Spleen (tissue), 11 donors: ENCODE data around the gene DNAJC18. TPM values are rescaled to one million over a fixed set of nuclear protein-coding genes. Genes with fewer than 3 reads are reported as not detected.

ENCODE experiments used
- DNase-seq: peaks from one replicate; pipeline ENCODE4 v3.0.0-alpha.2; 2020
- H3K27ac ChIP-seq, 8 donors: fragments of 200-600 bp; sonication (generic) in 7 of 8; 1 replicate in 4 of 8; 2 replicates in 4 of 8; pipeline versions ENCODE4 v1.5.0 to v1.8.0; 2016 to 2021; ENCODE audit warnings: inconsistent platforms in 4 of 8, mild to moderate bottlenecking in 4 of 8, moderate library complexity in 1 of 8
- H3K27me3 ChIP-seq, 7 donors: fragments of 200-600 bp; sonication (generic) in 6 of 7; replicated peaks in 1 of 7; 1 replicate in 4 of 7; 2 replicates in 3 of 7; pipeline versions ENCODE4 v1.5.0 to v1.8.0; 2016 to 2021; ENCODE audit warnings: inconsistent platforms in 3 of 7, mild to moderate bottlenecking in 1 of 7
- H3K36me3 ChIP-seq, 6 donors: fragments of 200-600 bp; sonication (generic) in 5 of 6; 1 replicate in 4 of 6; 2 replicates in 2 of 6; pipeline versions ENCODE4 v1.5.0 to v1.8.0; 2016 to 2021; ENCODE audit warnings: inconsistent platforms in 2 of 6
- H3K4me1 ChIP-seq, 6 donors: fragments of 200-600 bp; sonication (generic) in 5 of 6; 1 replicate in 3 of 6; 2 replicates in 3 of 6; pipeline versions ENCODE4 v1.5.0 to v1.8.0; 2016 to 2021; ENCODE audit warnings: inconsistent platforms in 3 of 6
- H3K4me3 ChIP-seq, 8 donors: fragments of 200-600 bp; sonication (generic) in 7 of 8; 1 replicate in 4 of 8; 2 replicates in 4 of 8; pipeline versions ENCODE4 v1.5.0 to v1.8.0; 2016 to 2021; ENCODE audit warnings: inconsistent platforms in 4 of 8, mild to moderate bottlenecking in 4 of 8, moderate library complexity in 2 of 8
- H3K9me3 ChIP-seq, 8 donors: fragments of 200-600 bp; sonication (generic) in 7 of 8; 1 replicate in 4 of 8; 2 replicates in 4 of 8; pipeline versions ENCODE4 v1.5.0 to v1.8.0; 2016 to 2021; ENCODE audit warnings: inconsistent platforms in 4 of 8
- CTCF ChIP-seq, 11 experiments: fragments of 200-600 bp in 7 of 11; fragments of 450-650 bp in 4 of 11; sonication (generic) in 4 of 11; IDR thresholded peaks in 8 of 11; conservative IDR thresholded peaks in 3 of 11; 1 replicate in 7 of 11; 2 replicates in 4 of 11; pipeline versions ENCODE4 v1.4.0 to v1.8.0; 2016 to 2021; ENCODE audit warnings: antibody characterized with exemption in 11 of 11, inconsistent platforms in 4 of 11, mild to moderate bottlenecking in 1 of 11
- POLR2A ChIP-seq, 3 donors: fragments of 450-650 bp; IDR thresholded peaks; one replicate each; pipeline ENCODE4 v1.5.1; 2017; ENCODE audit warnings: antibody characterized with exemption in 3 of 3, mild to moderate bottlenecking in 1 of 3
- POLR2AphosphoS5 ChIP-seq, 3 donors: sonication (generic); formaldehyde crosslinking; IDR thresholded peaks; one replicate each; pipeline ENCODE4 v1.5.1; 2017; ENCODE audit warnings: antibody characterized with exemption in 3 of 3
- WGBS, 5 donors: extraction: QIAGEN DNeasy Blood & Tissue Kit in 3 of 5; methylation state at CpG; one replicate each; pipeline versions ENCODE4 v1.1.5 to v1.1.7; 2013 to 2018; 5-methylcytosine and 5-hydroxymethylcytosine counted together
- intact Hi-C: fragments of 100-400 bp; cut with DNase I; formaldehyde crosslinking; loops from one replicate; pipeline ENCODE4 v1.15.0; 2023; ENCODE audit warnings: low total_unique reads
- polyA plus RNA-seq, 3 donors: library from polyadenylated mRNA; stranded (reverse); fragments of 200-250 nt; gene quantifications; one replicate each; pipeline ENCODE4 v1.2.1, GENCODE V29; 2013
- total RNA-seq, 7 donors: library from RNA; depleted of rRNA in 3 of 7; stranded (reverse); fragments of >200 nt in 3 of 7; fragmentation: NEBNext Ultra II Directional in 4 of 7; extraction: Animal tissue kit (Norgen Biotek cat#: 25700) in 4 of 7; gene quantifications; one replicate each; pipeline versions ENCODE4 v1.1.0 to v1.2.1, GENCODE V29; 2016 to 2021
- donor health status: healthy with polysubstance abuse.
- donor health status: DM: no; HTN: no; CAD: no; lungs with moderate emphysema.
- donor health status: DM: no; HTN: no; CAD: no.
- donor health status: Bipolar disorder and iron deficiency.
- donor health status: healthy.
- donor health status: DM: no; HTN: no; CAD: no.
- donor health status: DM: yes; HTN: yes; CAD: no.

The DNAJC18 gene
- total and polyA plus RNA-seq, 10 donors: 1.3 to 10.8 (median 7.1) TPM

DNA sequence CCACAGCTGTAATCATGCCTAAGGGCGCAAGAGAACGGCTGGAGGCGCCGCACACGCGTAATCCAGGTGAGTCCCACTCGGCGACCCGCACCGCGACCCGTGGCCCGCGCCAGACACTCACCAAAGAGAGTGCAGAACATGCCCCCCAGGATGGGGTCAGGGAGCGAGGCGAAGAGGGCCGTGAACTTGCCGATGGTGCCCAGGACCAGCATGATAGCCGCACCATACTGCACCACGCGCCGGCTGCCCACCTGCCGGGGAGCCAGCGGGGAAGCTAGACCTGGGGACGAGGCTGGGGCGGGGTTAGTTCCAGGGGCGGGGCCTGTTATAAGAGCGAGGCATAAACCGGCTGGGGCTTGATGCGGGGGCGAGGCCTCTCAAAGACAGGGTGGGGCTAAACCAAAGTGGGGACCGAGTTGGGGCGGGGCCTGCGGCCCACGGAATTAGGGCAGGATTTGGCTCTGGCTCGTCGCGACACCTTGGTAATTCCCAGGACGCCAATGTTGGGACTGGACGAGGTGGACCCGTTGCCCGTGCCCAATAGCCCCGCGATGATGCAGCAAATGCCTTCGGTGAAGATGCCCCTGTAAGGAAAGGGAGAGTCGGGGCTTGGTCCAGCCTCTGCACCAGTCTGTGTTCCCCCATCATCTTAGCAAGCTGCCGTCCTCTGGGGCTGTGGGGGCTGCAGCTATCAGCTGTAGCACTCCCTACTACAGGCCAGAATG, 61.1 kb downstream of the DNAJC18 start:
- Histone ChIP-seq H3K4me3 (no peak overlapping the region), H3K9me3 (no peaks in the 10 kb centered on the region), H3K36me3 (peaks cover 0 to 41% (median 0%) of the 10 kb centered on the region in 6 donors), H3K27me3 (no peaks in the 10 kb centered on the region), H3K27ac (no peak overlapping the region), H3K4me1 (peaks cover 0 to 16% (median under 1%) of the 10 kb centered on the region in 6 donors)
- WGBS, 5 donors: 72 to 86% (median 84%) methylated on average over 33 to 47 of the region's 47 CpGs
- peak; percentile 72 for DNase-seq
- intact Hi-C loops: no loop called here
- peak in 1 of 3 donors; percentile 56 for TF ChIP-seq POLR2AphosphoS5 (IDR thresholded peaks at IDR 0.05)
- TF ChIP-seq POLR2A (IDR thresholded peaks at IDR 0.05): no peak
- TF ChIP-seq CTCF (IDR thresholded peaks at IDR 0.05 in 8 of 11, conservative IDR thresholded peaks at IDR 0.05 in 3 of 11): no peak

- no peaks in the 10 kb centered on the region for H3K9me3 ChIP-seq
- H3K4me1 ChIP-seq: peaks cover 0 to 6% (median 0%) of the 10 kb centered on the region in 6 donors
- peaks cover 0 to 51% (median 2%) of the 10 kb centered on the region in 6 donors for H3K36me3 ChIP-seq
- no peaks in the 10 kb centered on the region for H3K27me3 ChIP-seq
- peak in 1 of 3 donors; percentile 3 for TF ChIP-seq POLR2AphosphoS5 (IDR thresholded peaks at IDR 0.05)
- TF ChIP-seq CTCF (IDR thresholded peaks at IDR 0.05 in 8 of 11, conservative IDR thresholded peaks at IDR 0.05 in 3 of 11): no peak
- no peak overlapping the region for H3K27ac ChIP-seq
- WGBS, 5 donors: 74 to 92% (median 89%) methylated on average over 3 of the region's 3 CpGs
- no peak overlapping the region for H3K4me3 ChIP-seq
- intact Hi-C loops: no loop called here
- peak; percentile 33 for DNase-seq
Observed at GRCh38 chr5:139377226-139377625, 62.1 kb downstream of the DNAJC18 start.

DNA sequence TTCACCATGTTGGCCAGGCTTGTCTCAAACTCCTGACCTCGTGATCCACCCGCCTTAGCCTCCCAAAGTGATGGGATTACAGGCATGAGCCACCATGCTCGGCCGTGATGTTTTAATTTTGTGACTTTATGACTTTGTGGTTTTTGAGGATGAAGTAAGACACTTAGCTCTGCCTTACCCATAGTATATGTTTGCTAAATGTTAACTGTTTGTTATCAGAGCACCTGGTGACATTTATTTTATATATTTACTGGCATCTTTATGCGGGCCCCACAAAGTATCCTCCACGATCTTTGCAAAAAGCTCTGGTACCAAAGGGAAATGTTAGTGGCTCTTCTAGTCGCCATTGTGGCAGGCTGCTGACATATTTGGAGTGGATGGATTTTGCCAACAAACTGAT, 63.0 kb downstream of the DNAJC18 start:
- peak; percentile 1 for DNase-seq
- H3K4me1 ChIP-seq: peaks cover 0 to 3% (median 0%) of the 10 kb centered on the region in 6 donors
- intact Hi-C loops: no loop called here
- WGBS, 5 donors: 86 to 91% (median 91%) methylated on average over 7 of the region's 7 CpGs
- H3K4me3 ChIP-seq: no peak overlapping the region
- H3K27ac ChIP-seq: no peak overlapping the region
- no peaks in the 10 kb centered on the region for H3K27me3 ChIP-seq
- H3K36me3 ChIP-seq: peaks cover 0 to 60% (median 9%) of the 10 kb centered on the region in 6 donors
- no peaks in the 10 kb centered on the region for H3K9me3 ChIP-seq
- TF ChIP-seq POLR2A (IDR thresholded peaks at IDR 0.05) (no peak), CTCF (IDR thresholded peaks at IDR 0.05 in 8 of 11, conservative IDR thresholded peaks at IDR 0.05 in 3 of 11) (no peak), POLR2AphosphoS5 (IDR thresholded peaks at IDR 0.05) (no peak)

DNA sequence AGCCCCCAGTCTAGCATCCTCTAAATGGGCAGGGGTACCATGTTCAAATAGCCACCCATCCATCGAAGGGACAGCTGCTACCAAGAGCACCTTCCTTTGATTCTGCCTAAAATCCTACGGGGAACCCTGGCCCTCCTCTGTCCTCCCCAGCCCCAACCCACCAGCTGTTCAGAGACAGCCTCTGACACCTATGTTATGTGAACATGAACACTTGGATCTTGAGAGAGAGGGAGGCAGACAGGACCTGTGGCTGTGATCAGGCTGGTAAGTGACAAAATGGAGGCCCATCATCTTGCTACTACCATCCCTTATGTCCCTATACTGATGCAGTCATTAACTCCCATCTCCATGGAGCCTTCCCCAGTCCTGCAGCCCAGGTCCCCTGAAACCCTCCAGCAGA, 64.4 kb downstream of the DNAJC18 start:
- intact Hi-C loops: no loop called here
- 96 to 100% (median 96%) methylated on average over 1 to 2 of the region's 2 CpGs for WGBS, 5 donors
- DNase-seq: peak; percentile 29

More for the DNA sequence above, 64.4 kb downstream of the DNAJC18 start:
- no peaks in the 10 kb centered on the region for H3K27me3 ChIP-seq
- no peak overlapping the region for H3K4me3 ChIP-seq
- no peaks in the 10 kb centered on the region for H3K9me3 ChIP-seq
- no peak overlapping the region for H3K27ac ChIP-seq
- no peak for TF ChIP-seq CTCF (IDR thresholded peaks at IDR 0.05 in 8 of 11, conservative IDR thresholded peaks at IDR 0.05 in 3 of 11)
- TF ChIP-seq POLR2A (IDR thresholded peaks at IDR 0.05): no peak
- peaks cover 0 to 10% (median 0%) of the 10 kb centered on the region in 6 donors for H3K4me1 ChIP-seq
- peaks cover 0 to 74% (median 18%) of the 10 kb centered on the region in 6 donors for H3K36me3 ChIP-seq
